ENCODE results near the gene PSAT1. TPM values are rescaled to one million over a fixed set of nuclear protein-coding genes. Genes with fewer than 3 reads are reported as not detected.
A peak's percentile ranks its signal among the peaks of the same experiment; 100 is the strongest.

Gene PSAT1
- polyA plus RNA-seq (16.9 and 18.0 TPM in 2 replicates), polyA minus RNA-seq (13.6 and 16.3 TPM in 2 replicates)

GRCh38 chr9:78296893-78297671 is at the start of gene PSAT1:
TSS of gene PSAT1 (plus strand) at chr9:78297125. CDS start at chr9:78297211, 86 bp downstream.
- Histone ChIP-seq H2AFZ (ENCODE audit: low read depth, low read length) (peak within 1 kb of the TSS; percentile 92), H3K27ac (ENCODE audit: low read length) (peak within 1 kb of the TSS; percentile 82), H3K9me3 (ENCODE audit: low read length) (no peaks in the 10 kb centered on the region), H3K27me3 (ENCODE audit: insufficient read depth, low read depth, low read length) (no peaks in the 10 kb centered on the region), H4K20me1 (ENCODE audit: insufficient read depth) (no peaks in the 10 kb centered on the region), H3K79me2 (replicated peaks; ENCODE audit: insufficient read depth, low read length) (peaks cover 28% of the 10 kb centered on the region), H3F3A (ENCODE audit: insufficient read depth, low read length, poor library complexity, severe bottlenecking) (no peaks in the 10 kb centered on the region), H3K9me2 (ENCODE audit: insufficient read depth, low read length) (no peaks in the 10 kb centered on the region), H3K4me3 (ENCODE audit: low read length) (peak within 1 kb of the TSS; percentile 99), H3K36me3 (ENCODE audit: insufficient read depth, low read length) (no peaks in the 10 kb centered on the region), H3K9ac (ENCODE audit: low read length) (peak within 1 kb of the TSS; percentile 79), H3K4me2 (ENCODE audit: low read length) (peak within 1 kb of the TSS; percentile 98)
- TF ChIP-seq SMC3 (conservative IDR thresholded peaks at IDR 0.05; ENCODE audit: poor library complexity) (peak; percentile 43), EZH2 (IDR thresholded peaks at IDR 0.05; ENCODE audit: borderline replicate concordance, insufficient read depth, low read length, poor library complexity, severe bottlenecking) (no peak), RAD21 (conservative IDR thresholded peaks at IDR 0.05) (peak; percentile 50), MXI1 (conservative IDR thresholded peaks at IDR 0.05; ENCODE audit: poor library complexity, severe bottlenecking) (peak; percentile 96), REST (IDR thresholded peaks at IDR 0.05; ENCODE audit: borderline replicate concordance) (peak; percentile 82), TAF1 (IDR thresholded peaks at IDR 0.05; ENCODE audit: low read depth) (peak; percentile 69), EP300 (conservative IDR thresholded peaks at IDR 0.05; ENCODE audit: poor library complexity, severe bottlenecking) (peak; percentile 40), POLR2AphosphoS5 (IDR thresholded peaks at IDR 0.05) (peak; percentile 72)
- TF ChIP-seq, protein P1, sequence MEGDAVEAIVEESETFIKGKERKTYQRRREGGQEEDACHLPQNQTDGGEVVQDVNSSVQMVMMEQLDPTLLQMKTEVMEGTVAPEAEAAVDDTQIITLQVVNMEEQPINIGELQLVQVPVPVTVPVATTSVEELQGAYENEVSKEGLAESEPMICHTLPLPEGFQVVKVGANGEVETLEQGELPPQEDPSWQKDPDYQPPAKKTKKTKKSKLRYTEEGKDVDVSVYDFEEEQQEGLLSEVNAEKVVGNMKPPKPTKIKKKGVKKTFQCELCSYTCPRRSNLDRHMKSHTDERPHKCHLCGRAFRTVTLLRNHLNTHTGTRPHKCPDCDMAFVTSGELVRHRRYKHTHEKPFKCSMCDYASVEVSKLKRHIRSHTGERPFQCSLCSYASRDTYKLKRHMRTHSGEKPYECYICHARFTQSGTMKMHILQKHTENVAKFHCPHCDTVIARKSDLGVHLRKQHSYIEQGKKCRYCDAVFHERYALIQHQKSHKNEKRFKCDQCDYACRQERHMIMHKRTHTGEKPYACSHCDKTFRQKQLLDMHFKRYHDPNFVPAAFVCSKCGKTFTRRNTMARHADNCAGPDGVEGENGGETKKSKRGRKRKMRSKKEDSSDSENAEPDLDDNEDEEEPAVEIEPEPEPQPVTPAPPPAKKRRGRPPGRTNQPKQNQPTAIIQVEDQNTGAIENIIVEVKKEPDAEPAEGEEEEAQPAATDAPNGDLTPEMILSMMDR (IDR thresholded peaks at IDR 0.05; ENCODE audit: poor library complexity, severe bottlenecking) = peak; percentile 66

DNA sequence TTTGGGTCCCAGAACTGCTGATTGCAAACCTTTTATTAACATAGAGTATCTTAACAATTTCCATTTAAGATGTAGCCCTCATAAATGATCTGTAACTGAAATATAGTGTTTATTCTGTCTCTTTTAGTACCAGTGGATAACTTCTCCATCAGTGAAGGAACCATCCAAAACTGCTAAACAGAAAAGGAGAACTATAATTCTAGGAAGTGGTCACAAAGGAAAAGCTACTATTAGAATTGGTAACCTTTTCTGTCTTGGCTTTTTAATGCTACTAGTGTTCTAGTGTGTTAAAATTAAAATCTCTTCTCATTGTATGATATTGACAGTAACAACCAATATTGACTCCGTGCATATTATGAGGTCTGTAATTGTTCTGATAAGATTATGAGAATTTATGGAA is 48.3 kb upstream of the PSAT1 start:
- Histone ChIP-seq H3F3A (ENCODE audit: insufficient read depth, low read length, poor library complexity, severe bottlenecking) (no peaks in the 10 kb centered on the region), H3K4me3 (ENCODE audit: low read length) (no peak overlapping the region), H3K36me3 (ENCODE audit: insufficient read depth, low read length) (peaks cover 18% of the 10 kb centered on the region), H4K20me1 (ENCODE audit: insufficient read depth) (no peaks in the 10 kb centered on the region), H3K9ac (ENCODE audit: low read length) (no peak overlapping the region), H3K27ac (ENCODE audit: low read length) (no peak overlapping the region), H3K79me2 (replicated peaks; ENCODE audit: insufficient read depth, low read length) (no peaks in the 10 kb centered on the region), H3K9me3 (ENCODE audit: low read length) (no peaks in the 10 kb centered on the region), H3K9me2 (ENCODE audit: insufficient read depth, low read length) (no peaks in the 10 kb centered on the region), H3K4me2 (ENCODE audit: low read length) (no peak overlapping the region), H3K27me3 (ENCODE audit: insufficient read depth, low read depth, low read length) (no peaks in the 10 kb centered on the region), H2AFZ (ENCODE audit: low read depth, low read length) (no peak overlapping the region)
- TF ChIP-seq EP300 (conservative IDR thresholded peaks at IDR 0.05; ENCODE audit: poor library complexity, severe bottlenecking) (no peak), SMC3 (conservative IDR thresholded peaks at IDR 0.05; ENCODE audit: poor library complexity) (no peak), REST (IDR thresholded peaks at IDR 0.05; ENCODE audit: borderline replicate concordance) (no peak), RAD21 (conservative IDR thresholded peaks at IDR 0.05) (no peak), TAF1 (IDR thresholded peaks at IDR 0.05; ENCODE audit: low read depth) (no peak), EZH2 (IDR thresholded peaks at IDR 0.05; ENCODE audit: borderline replicate concordance, insufficient read depth, low read length, poor library complexity, severe bottlenecking) (no peak), MXI1 (conservative IDR thresholded peaks at IDR 0.05; ENCODE audit: poor library complexity, severe bottlenecking) (no peak), POLR2AphosphoS5 (IDR thresholded peaks at IDR 0.05) (no peak)
- TF ChIP-seq, protein P1 (IDR thresholded peaks at IDR 0.05; ENCODE audit: poor library complexity, severe bottlenecking) = no peak
